ENCODE measurements around the gene NOL6. TPM values are rescaled to one million over a fixed set of nuclear protein-coding genes. Genes with fewer than 3 reads are reported as not detected.

The NOL6 gene
- total and polyA plus RNA-seq, 9 of the 15 experiments (the other 6 are each of a cell fraction or from before 2014, with no cell fraction given), result 7.7 to 58.9 (median 27.0) TPM

DNA sequence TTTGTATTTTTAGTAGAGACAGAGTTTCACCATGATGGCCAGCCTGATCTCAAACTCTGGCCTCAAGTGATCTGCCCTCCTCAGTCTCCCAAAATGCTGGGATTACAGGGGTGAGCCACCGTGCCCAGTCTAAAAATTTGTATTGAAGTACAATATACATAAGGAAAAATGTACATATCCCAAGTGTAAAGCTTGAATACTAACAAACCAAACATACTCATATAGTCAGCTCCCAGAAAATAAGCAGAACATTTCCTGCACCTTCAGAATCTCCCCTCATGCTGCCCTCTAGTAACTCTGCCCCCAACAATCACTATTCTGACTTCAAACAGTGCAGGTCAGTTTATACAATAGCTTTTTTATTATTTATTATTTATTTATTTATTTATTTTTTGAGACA, 1.6 kb upstream of the NOL6 start:
- ChIA-PET CTCF (ENCODE audit: low intra/inter-chr PET ratio) (no interaction called here), POLR2A (interaction anchor here (0.5 to 1.8 kb wide), 3 partner anchors 19 to 683 kb away, joined by 3 to 6 read pairs (median 3); no protein-coding TSS in a partner anchor)
- no peak for DNase-seq (ENCODE audit: extremely low read depth in 1 of 4, low spot score in 3 of 4)
- Histone ChIP-seq H3K9me3 (replicated peaks; ENCODE audit: control insufficient read depth, insufficient read depth, low read depth, low read length) (no peaks in the 10 kb centered on the region), H3K4me2 (ENCODE audit: insufficient read depth, low read length) (no peak overlapping the region), H2AFZ (ENCODE audit: low read depth, low read length) (no peak overlapping the region), H4K20me1 (replicated peaks; ENCODE audit: control insufficient read depth, insufficient read depth, low read length) (no peaks in the 10 kb centered on the region), H3K27me3 (ENCODE audit: control insufficient read depth in 2 of 2, insufficient read depth in 2 of 2, low read length in 2 of 2) (no peaks in the 10 kb centered on the region), H3K9ac (ENCODE audit: insufficient read depth in 1 of 2, low read depth in 2 of 2, low read length in 2 of 2) (no peak overlapping the region), H3K9me1 (ENCODE audit: control insufficient read depth, insufficient read depth, low read length) (no peaks in the 10 kb centered on the region), H3K36me3 (ENCODE audit: control insufficient read depth, insufficient read depth, low read length) (peaks cover 22% of the 10 kb centered on the region), H3K4me3 (no peak overlapping the region), H3K4me1 (replicated peaks in 1 of 2; ENCODE audit: control insufficient read depth in 2 of 2, insufficient read depth in 2 of 2, low read length in 2 of 2) (peaks cover 4 to 7% of the 10 kb centered on the region in 2 experiments; a peak in 3 of 5 replicates), H3K27ac (ENCODE audit: extremely low read depth, low read depth, low read length) (no peak overlapping the region), H3K79me2 (ENCODE audit: control insufficient read depth, insufficient read depth, low read length) (peaks cover 31% of the 10 kb centered on the region)
- in situ Hi-C loops (cut with MboI), result no loop called here
- no TSS peak for BruUV-seq (replicated peaks)
- intact Hi-C loops (cut with micrococcal nuclease), result loop anchor here (10.0 kb wide), 1 partner anchor 249 kb away; no protein-coding TSS in a partner anchor
- no peak for ATAC-seq
- no peak for FAIRE-seq
- 75% methylated on average over 1 of the region's 1 CpG for WGBS (ENCODE audit: insufficient coverage, low coverage, missing lambda C conversion rate)
- TF ChIP-seq U2AF2 (optimal IDR thresholded peaks at IDR 0.05; ENCODE audit: low read depth, low read length) (no peak), HNRNPK (IDR thresholded peaks at IDR 0.05; ENCODE audit: low read depth, low read length, poor library complexity, severe bottlenecking) (no peak)
- TF ChIP-seq, protein P1, sequence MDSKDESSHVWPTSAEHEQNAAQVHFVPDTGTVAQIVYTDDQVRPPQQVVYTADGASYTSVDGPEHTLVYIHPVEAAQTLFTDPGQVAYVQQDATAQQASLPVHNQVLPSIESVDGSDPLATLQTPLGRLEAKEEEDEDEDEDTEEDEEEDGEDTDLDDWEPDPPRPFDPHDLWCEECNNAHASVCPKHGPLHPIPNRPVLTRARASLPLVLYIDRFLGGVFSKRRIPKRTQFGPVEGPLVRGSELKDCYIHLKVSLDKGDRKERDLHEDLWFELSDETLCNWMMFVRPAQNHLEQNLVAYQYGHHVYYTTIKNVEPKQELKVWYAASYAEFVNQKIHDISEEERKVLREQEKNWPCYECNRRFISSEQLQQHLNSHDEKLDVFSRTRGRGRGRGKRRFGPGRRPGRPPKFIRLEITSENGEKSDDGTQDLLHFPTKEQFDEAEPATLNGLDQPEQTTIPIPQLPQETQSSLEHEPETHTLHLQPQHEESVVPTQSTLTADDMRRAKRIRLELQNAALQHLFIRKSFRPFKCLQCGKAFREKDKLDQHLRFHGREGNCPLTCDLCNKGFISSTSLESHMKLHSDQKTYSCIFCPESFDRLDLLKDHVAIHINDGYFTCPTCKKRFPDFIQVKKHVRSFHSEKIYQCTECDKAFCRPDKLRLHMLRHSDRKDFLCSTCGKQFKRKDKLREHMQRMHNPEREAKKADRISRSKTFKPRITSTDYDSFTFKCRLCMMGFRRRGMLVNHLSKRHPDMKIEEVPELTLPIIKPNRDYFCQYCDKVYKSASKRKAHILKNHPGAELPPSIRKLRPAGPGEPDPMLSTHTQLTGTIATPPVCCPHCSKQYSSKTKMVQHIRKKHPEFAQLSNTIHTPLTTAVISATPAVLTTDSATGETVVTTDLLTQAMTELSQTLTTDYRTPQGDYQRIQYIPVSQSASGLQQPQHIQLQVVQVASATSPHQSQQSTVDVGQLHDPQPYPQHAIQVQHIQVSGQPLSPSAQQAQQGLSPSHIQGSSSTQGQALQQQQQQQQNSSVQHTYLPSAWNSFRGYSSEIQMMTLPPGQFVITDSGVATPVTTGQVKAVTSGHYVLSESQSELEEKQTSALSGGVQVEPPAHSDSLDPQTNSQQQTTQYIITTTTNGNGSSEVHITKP (IDR thresholded peaks at IDR 0.05; ENCODE audit: partially characterized antibody), result peak; percentile 54
